EH (cell line): ENCODE results near the gene DUOX1.

Experiments used
- DNase-seq: peaks from one replicate; pipeline ENCODE4 v3.0.0-alpha.2; 2015; ENCODE audit warnings: low read depth

DUOX1 gene

GRCh38 chr15:45143946-45144345, 14.2 kb downstream of the DUOX1 start:
- DNase-seq, result no peak

GRCh38 chr15:45144775-45145174, 15.0 kb downstream of the DUOX1 start:
- no peak for DNase-seq

DNA sequence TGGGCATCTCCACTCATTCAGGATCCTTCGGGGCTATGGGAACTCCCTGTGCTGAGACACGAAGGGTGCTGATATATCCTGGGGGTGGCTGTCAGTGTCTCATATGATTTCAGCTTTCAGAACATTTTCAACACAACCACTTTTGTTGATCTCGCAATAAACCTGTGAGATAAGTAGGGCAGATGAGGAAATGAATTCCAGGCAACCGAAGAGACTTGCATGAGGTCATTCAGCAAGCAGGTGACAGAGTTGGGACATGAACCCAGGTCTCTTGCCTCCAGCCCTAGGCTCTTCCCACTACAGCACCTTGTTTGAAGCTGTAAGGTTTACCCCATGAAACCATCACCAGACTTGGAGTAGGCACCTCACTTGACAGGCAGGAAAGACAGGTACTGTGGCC, 16.6 kb downstream of the DUOX1 start:
- DNase-seq, result no peak

- DNase-seq, result no peak
Observed at GRCh38 chr15:45147606-45148005, 17.8 kb downstream of the DUOX1 start.

DNA sequence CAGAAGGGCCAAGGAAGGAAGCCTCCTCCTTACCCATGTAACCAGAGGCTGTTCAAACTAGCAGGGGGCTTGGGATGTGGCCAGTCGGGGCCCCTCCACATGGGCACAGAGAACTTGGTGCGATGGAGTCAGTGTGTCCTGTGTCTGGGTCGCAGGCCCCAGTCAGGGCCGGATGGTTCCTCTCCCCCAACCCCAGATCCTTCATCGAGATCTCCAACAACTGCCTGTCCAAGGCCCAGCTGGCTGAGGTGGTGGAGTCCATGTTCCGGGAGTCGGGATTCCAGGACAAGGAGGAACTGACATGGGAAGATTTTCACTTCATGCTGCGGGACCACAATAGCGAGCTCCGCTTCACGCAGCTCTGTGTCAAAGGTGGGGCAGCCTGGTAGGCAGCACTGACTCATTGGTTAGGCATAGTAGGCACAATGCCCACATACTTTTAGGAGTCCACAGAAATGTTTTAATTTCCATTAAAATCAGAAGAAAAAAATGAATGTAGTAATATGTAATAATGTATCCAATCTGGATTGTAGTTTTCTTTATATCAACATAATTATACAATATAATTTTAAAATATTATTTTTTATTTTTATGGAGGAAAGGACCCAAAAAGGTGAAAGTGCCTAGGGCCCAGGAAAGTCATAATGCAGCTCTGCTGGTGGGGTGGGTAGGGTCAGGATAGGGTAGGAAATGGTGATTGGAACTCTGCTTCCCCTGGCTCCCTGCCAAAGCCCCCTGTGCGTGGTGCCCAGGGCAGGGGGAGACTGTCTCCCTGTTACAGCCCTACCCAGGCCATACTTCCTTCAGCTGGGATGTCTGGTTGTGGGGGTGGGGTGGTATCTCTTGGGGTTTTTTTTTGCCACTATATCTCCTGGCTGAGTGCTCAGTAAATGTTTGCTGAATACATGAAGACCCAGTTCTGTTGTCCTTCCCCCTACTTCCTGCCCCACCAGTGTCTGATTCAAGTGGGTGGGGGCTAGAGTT, 18.6 kb downstream of the DUOX1 start:
- DNase-seq, result peak; percentile 25

DNA sequence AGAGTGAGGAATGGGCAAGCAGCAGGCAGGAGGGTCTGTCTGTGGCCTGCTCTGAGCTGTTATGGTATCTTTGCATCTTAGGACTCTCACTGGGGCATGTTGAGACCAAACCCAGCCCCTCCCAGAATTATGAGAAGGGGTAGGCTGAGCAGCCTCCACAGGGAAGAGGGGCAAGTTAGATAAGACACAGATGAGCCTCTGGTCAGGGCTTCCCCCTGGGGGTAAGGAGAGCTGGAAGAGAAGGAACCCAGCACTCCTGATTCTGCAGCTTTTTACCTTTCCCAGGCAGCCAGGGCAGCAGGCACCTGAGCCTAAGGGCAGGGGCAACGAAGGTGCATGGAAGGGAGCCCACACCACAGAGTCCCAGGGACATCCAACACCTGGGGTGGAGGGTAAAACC, 19.3 kb downstream of the DUOX1 start:
- DNase-seq, result no peak

- peak; percentile 39 for DNase-seq
Observed at GRCh38 chr15:45150481-45150880, 20.7 kb downstream of the DUOX1 start.

DNA sequence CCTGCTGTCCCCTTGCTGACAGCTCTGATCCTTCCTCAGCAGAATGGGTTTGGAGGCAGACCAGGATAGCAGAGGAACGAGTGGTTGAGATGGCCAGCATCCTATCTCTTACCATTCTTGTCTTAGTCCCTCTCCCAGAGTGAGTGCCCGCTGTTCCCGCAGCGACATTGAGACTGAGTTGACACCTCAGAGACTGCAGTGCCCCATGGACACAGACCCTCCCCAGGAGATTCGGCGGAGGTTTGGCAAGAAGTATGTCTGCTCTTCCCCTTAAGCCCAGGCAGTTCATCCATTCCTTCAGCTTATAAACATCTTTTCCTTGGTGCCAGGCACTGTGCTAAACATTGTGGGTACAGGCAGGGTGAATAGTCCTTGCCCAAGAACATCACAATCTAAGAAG, 21.2 kb downstream of the DUOX1 start:
- no peak for DNase-seq

DNA sequence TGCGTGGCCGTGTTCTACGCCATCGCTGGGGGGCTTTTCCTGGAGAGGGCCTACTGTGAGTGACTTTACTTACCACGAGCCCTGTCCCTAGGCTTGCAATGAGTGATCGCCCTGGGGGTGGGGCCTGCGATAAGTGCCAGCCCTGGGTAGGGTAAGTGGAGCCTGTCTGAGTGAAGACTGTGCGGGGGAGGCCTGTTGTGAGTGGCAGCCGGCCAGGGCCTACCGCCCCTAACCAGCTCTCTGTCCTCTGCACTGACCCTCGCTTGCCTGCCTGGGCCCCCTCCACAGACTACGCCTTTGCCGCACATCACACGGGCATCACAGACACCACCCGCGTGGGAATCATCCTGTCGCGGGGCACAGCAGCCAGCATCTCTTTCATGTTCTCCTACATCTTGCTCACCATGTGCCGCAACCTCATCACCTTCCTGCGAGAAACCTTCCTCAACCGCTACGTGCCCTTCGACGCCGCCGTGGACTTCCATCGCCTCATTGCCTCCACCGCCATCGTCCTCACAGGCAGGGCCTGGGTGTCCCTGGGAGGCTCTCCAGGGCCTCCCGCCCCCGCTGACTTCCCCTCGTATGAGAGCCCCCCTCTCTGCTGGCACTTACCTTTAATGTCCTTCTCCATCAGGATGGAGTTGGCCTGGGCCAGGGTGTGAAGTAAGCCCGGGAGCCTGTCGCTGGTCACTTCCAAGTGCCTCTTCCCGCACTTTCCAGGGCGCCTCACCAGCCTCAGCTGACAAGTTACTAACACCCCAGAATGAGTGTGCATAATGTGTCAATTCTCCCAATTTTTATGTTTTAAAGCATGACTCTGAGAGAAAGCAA, 22.4 kb downstream of the DUOX1 start:
- no peak for DNase-seq

DNA sequence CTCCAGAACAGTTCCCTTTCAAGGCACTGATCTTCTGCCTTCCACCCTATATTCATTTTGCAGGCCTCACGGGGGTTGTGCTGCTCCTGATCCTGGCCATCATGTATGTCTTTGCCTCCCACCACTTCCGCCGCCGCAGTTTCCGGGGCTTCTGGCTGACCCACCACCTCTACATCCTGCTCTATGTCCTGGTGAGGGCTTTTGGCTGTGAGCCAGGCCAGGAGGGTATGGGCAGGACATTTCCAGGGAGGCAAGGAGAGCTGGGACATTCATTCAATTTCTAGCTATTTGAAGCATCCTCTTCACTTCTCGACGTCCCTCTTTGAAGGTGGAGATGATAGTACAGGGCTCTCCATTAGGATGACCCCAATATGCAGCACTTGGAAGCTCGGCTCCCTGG, 25.9 kb downstream of the DUOX1 start:
- no peak for DNase-seq

DNA sequence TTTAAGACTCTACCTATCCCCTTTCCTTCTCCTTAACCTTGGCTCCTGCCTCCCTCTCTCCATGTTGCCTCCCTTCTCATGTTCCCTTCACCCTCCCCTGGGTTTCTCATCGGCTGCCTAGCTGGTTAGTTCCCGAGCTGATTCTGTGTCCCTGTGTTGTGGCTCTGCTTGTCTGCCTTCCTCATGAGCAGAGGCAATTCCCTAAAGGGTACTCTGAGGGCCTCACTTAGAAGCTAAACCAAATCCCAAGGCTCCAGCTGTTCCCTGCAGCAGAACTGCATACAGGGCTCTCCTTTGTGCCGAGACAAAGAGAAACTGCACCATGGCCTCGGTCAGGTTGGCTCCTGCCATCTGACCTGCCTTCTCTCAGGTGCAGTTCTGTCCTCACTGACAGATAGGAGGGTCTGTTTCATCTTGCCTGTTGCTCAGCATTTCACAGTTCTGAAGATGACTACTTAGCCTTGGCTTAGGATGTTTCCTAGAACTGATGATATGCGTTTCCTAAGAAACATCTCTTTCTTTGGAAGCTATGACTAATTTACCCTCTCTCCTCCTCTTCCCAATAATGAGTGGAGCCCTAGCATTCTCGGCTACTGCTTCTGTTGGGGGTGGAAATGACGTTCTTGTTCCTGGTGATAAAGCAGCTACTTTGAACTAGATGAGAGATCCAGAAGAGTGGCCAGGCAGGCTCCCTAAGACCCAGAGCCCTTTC, 27.1 kb downstream of the DUOX1 start:
- DNase-seq, result peak; percentile 83

GRCh38 chr15:45157974-45158373, 28.2 kb downstream of the DUOX1 start:
- peak; percentile 86 for DNase-seq

DNA sequence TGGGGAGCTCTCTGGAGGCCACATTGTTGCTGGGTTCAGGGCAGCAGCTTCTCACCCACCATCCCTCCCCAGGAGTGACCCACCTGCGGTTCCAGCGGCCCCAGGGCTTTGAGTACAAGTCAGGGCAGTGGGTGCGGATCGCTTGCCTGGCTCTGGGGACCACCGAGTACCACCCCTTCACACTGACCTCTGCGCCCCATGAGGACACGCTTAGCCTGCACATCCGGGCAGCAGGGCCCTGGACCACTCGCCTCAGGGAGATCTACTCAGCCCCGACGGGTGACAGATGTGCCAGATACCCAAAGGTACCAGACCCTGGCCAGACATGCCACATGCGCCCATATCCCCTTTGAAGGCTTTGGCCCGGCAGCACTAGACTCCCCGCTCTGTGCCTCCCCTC, 31.9 kb downstream of the DUOX1 start:
- DNase-seq, result no peak

- peak; percentile 84 for DNase-seq
Observed at GRCh38 chr15:45162771-45163507, 33.1 kb downstream of the DUOX1 start.

GRCh38 chr15:45163508-45163856, 33.7 kb downstream of the DUOX1 start:
- no peak for DNase-seq

DNA sequence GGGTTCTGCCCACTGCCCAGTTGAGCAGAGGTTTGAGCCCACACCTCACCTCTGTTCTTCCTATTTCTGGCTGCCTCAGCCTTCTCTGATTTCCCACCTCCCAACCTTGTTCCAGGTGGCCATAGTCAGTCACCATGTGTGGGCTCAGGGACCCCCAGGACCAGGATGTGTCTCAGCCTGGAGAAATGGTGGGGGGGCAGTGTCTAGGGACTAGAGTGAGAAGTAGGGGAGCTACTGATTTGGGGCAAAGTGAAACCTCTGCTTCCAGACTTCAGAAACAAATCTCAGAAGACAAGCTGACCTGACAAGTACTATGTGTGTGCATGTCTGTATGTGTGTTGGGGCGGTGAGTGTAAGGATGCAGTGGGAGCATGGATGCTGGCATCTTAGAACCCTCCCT, 35.1 kb downstream of the DUOX1 start:
- DNase-seq, result no peak

DNA sequence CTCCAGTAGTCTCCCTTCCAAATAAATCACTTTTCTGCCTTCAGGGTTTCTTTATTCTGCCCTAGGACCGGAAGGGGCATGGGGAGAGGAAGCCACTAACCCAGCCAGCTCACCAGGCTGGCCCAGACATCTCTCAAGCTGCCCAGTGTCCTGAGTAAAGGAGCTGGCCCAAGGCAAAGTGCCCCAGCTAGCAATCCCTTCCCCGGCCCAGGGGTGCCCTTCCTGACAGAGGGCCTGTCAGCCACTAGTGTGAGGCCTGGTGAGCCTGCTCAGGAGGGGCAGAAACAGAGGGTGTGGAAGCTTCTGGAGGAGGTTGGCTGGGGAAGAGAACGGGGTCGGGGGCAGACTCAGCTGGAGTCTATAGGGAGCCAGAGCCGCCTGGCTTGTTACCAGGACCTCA, 35.7 kb downstream of the DUOX1 start:
- DNase-seq, result no peak

- DNase-seq, result peak; percentile 86
Observed at GRCh38 chr15:45166834-45167630, 37.2 kb downstream of the DUOX1 start.

- no peak for DNase-seq
Observed at GRCh38 chr15:45167631-45168205, 37.9 kb downstream of the DUOX1 start.

GRCh38 chr15:45168286-45168685, 38.5 kb downstream of the DUOX1 start:
- DNase-seq, result no peak
